IPS DF 6.9 (cell line): ENCODE results near the gene SLC35F3.
"Not testable (repeated sequence)": the region's sequence is repeated elsewhere in the genome, so short reads cannot be mapped to it uniquely, and the experiment has no call there.

Experiments used
- DNase-seq: peaks from one replicate; pipeline ENCODE4 v3.0.0-alpha.2; 2013; ENCODE audit warnings: low read depth, low spot score
- H3K27ac ChIP-seq: one replicate; pipeline ENCODE4 v1.5.1; 2013; ENCODE audit warnings: low read length, control low read depth
- H3K27me3 ChIP-seq: 2 replicates; pipeline ENCODE4 v1.6.1; 2013; ENCODE audit warnings: mild to moderate bottlenecking, low read length; ENCODE audit not compliant: control insufficient read depth, insufficient read depth
- H3K36me3 ChIP-seq: 2 replicates; pipeline ENCODE4 v1.6.1; 2013; ENCODE audit warnings: low read length; ENCODE audit not compliant: control insufficient read depth, insufficient read depth
- H3K4me1 ChIP-seq: 2 replicates; pipeline ENCODE4 v1.6.1; 2013; ENCODE audit warnings: low read length; ENCODE audit not compliant: control insufficient read depth, insufficient read depth
- H3K4me3 ChIP-seq: 2 replicates; pipeline ENCODE4 v1.5.1; 2013; ENCODE audit warnings: mild to moderate bottlenecking, low read length
- H3K9me3 ChIP-seq: 2 replicates; pipeline ENCODE4 v1.6.1; 2013; ENCODE audit warnings: low read length, inconsistent platforms; ENCODE audit not compliant: control insufficient read depth, insufficient read depth
- WGBS: extraction: QIAGEN DNeasy Blood & Tissue Kit; methylation state at CpG from one replicate; pipeline ENCODE4 v1.1.7; 2013; ENCODE audit warnings: mixed read lengths, missing lambda C conversion rate; ENCODE audit not compliant: insufficient read length, insufficient coverage; 5-methylcytosine and 5-hydroxymethylcytosine counted together

The SLC35F3 gene

GRCh38 chr1:234240680-234241079 is 336.2 kb downstream of the SLC35F3 start:
- Histone ChIP-seq H3K36me3 (no peaks in the 10 kb centered on the region), H3K27me3 (no peaks in the 10 kb centered on the region), H3K27ac (no peak overlapping the region), H3K9me3 (no peaks in the 10 kb centered on the region), H3K4me1 (no peaks in the 10 kb centered on the region), H3K4me3 (no peak overlapping the region)
- DNase-seq = no peak

GRCh38 chr1:234241941-234242490 is 337.5 kb downstream of the SLC35F3 start:
- no CpG with 5 or more reads among the region's 5 CpGs for WGBS

GRCh38 chr1:234243521-234244260 is 339.2 kb downstream of the SLC35F3 start:
- no peaks in the 10 kb centered on the region for H3K36me3 ChIP-seq
- WGBS = no CpG with 5 or more reads among the region's 3 CpGs
- H3K9me3 ChIP-seq = no peaks in the 10 kb centered on the region
- H3K27me3 ChIP-seq = no peaks in the 10 kb centered on the region
- no peak overlapping the region for H3K27ac ChIP-seq
- no peak overlapping the region for H3K4me3 ChIP-seq
- no peak for DNase-seq
- H3K4me1 ChIP-seq = no peaks in the 10 kb centered on the region

More at GRCh38 chr1:234241941-234242490, 337.5 kb downstream of the SLC35F3 start:
- Histone ChIP-seq H3K27ac (no peak overlapping the region), H3K4me1 (no peaks in the 10 kb centered on the region), H3K9me3 (no peaks in the 10 kb centered on the region), H3K4me3 (no peak overlapping the region), H3K27me3 (no peaks in the 10 kb centered on the region), H3K36me3 (no peaks in the 10 kb centered on the region)
- no peak for DNase-seq

GRCh38 chr1:234244482-234244881 is 340.0 kb downstream of the SLC35F3 start:
- H3K27ac ChIP-seq = no peak overlapping the region
- no peaks in the 10 kb centered on the region for H3K9me3 ChIP-seq
- no peak for DNase-seq
- H3K27me3 ChIP-seq = no peaks in the 10 kb centered on the region
- H3K36me3 ChIP-seq = no peaks in the 10 kb centered on the region
- no peaks in the 10 kb centered on the region for H3K4me1 ChIP-seq
- no peak overlapping the region for H3K4me3 ChIP-seq

GRCh38 chr1:234246638-234247116 is 342.2 kb downstream of the SLC35F3 start:
- Histone ChIP-seq H3K4me3 (no peak overlapping the region), H3K27me3 (no peaks in the 10 kb centered on the region), H3K9me3 (no peaks in the 10 kb centered on the region), H3K36me3 (no peaks in the 10 kb centered on the region), H3K4me1 (peaks cover 3% of the 10 kb centered on the region; the same call in 1 of the 2 replicates), H3K27ac (no peak overlapping the region)
- DNase-seq = no peak
- WGBS = no CpG with 5 or more reads among the region's 5 CpGs

GRCh38 chr1:234247746-234248145 is 343.3 kb downstream of the SLC35F3 start:
- not testable (repeated sequence) for H3K4me3 ChIP-seq, H3K4me1 ChIP-seq, H3K36me3 ChIP-seq, DNase-seq, H3K27ac ChIP-seq, H3K27me3 ChIP-seq, H3K9me3 ChIP-seq
- WGBS = no CpG with 5 or more reads among the region's 4 CpGs

- Histone ChIP-seq H3K36me3 (no peaks in the 10 kb centered on the region), H3K27ac (no peak overlapping the region), H3K4me1 (peaks cover 3% of the 10 kb centered on the region; the same call in 1 of the 2 replicates), H3K4me3 (no peak overlapping the region), H3K9me3 (no peaks in the 10 kb centered on the region), H3K27me3 (no peaks in the 10 kb centered on the region)
- WGBS = no CpG with 5 or more reads among the region's 1 CpG
- DNase-seq = peak; percentile 39
These were observed 346.3 kb downstream of the SLC35F3 start for GRCh38 chr1:234250747-234251146.

- Histone ChIP-seq H3K36me3 (no peaks in the 10 kb centered on the region), H3K27me3 (no peaks in the 10 kb centered on the region), H3K27ac (no peak overlapping the region), H3K4me3 (no peak overlapping the region), H3K9me3 (no peaks in the 10 kb centered on the region), H3K4me1 (peaks cover 3% of the 10 kb centered on the region; the same call in 1 of the 2 replicates)
- no CpG with 5 or more reads among the region's 1 CpG for WGBS
- no peak for DNase-seq
These were observed 349.3 kb downstream of the SLC35F3 start for GRCh38 chr1:234253732-234254131.

GRCh38 chr1:234256359-234256758 is 351.9 kb downstream of the SLC35F3 start:
- Histone ChIP-seq H3K27ac (no peak overlapping the region), H3K9me3 (no peaks in the 10 kb centered on the region), H3K27me3 (no peaks in the 10 kb centered on the region), H3K4me3 (no peak overlapping the region), H3K4me1 (no peaks in the 10 kb centered on the region), H3K36me3 (no peaks in the 10 kb centered on the region)
- WGBS = no CpG with 5 or more reads among the region's 2 CpGs
- no peak for DNase-seq

GRCh38 chr1:234258071-234258470 is 353.6 kb downstream of the SLC35F3 start:
- H3K4me1 ChIP-seq = no peaks in the 10 kb centered on the region
- WGBS = no CpG with 5 or more reads among the region's 3 CpGs
- H3K27ac ChIP-seq = no peak overlapping the region
- no peak for DNase-seq
- H3K9me3 ChIP-seq = no peaks in the 10 kb centered on the region
- H3K4me3 ChIP-seq = no peak overlapping the region
- no peaks in the 10 kb centered on the region for H3K27me3 ChIP-seq
- no peaks in the 10 kb centered on the region for H3K36me3 ChIP-seq

- Histone ChIP-seq H3K9me3 (no peaks in the 10 kb centered on the region), H3K27ac (no peak overlapping the region), H3K4me1 (no peaks in the 10 kb centered on the region), H3K36me3 (no peaks in the 10 kb centered on the region), H3K27me3 (no peaks in the 10 kb centered on the region), H3K4me3 (no peak overlapping the region)
- WGBS = no CpG with 5 or more reads among the region's 7 CpGs
- DNase-seq = no peak
These were observed 356.1 kb downstream of the SLC35F3 start for GRCh38 chr1:234260578-234260977.
